OCI-LY3 (cell line): ENCODE measurements around the gene KIF3C.

ENCODE experiments used
- H2AFZ ChIP-seq: fragments of 200-600, 300-600 bp; shearing (Covaris generic); 2 replicates; pipeline ENCODE4 v1.6.0; 2014; ENCODE audit warnings: antibody characterized with exemption, low read depth, low read length
- H3K27ac ChIP-seq: fragments of 200-600, 300-600 bp; sonication (generic); 2 replicates; pipeline ENCODE4 v1.5.1; 2014; ENCODE audit warnings: mild to moderate bottlenecking, low read length, moderate library complexity, mixed read lengths
- H3K27me3 ChIP-seq: fragments of 200-600, 300-600 bp; sonication (generic); 2 replicates; pipeline ENCODE4 v1.6.1; 2014; ENCODE audit warnings: low read depth, low read length, mixed read lengths
- H3K36me3 ChIP-seq: fragments of 200-600, 300-600 bp; sonication (generic); replicated peaks from 2 replicates; pipeline ENCODE3; 2014; ENCODE audit warnings: low read depth, low read length, mixed read lengths
- H3K4me1 ChIP-seq: fragments of 300-600, 200-600 bp; sonication (generic); 2 replicates; pipeline ENCODE4 v1.6.1; 2014; ENCODE audit warnings: low read length, mixed read lengths
- H3K4me2 ChIP-seq: fragments of 200-600, 300-600 bp; sonication (generic); 2 replicates; pipeline ENCODE4 v1.6.1; 2014; ENCODE audit warnings: low read length, mixed read lengths
- H3K4me3 ChIP-seq: fragments of 300-600, 200-600 bp; sonication (generic); 2 replicates; pipeline ENCODE4 v1.5.1; 2014; ENCODE audit warnings: antibody characterized with exemption, mild to moderate bottlenecking, low read length, moderate library complexity
- H3K79me2 ChIP-seq: fragments of 300-600, 200-600 bp; shearing (Covaris generic); 2 replicates; pipeline ENCODE4 v1.6.1; 2014; ENCODE audit warnings: mild to moderate bottlenecking, low read length, mixed read lengths
- H3K9ac ChIP-seq: fragments of 300-600, 200-600 bp; shearing (Covaris generic); 2 replicates; pipeline ENCODE4 v1.6.0; 2014; ENCODE audit warnings: mild to moderate bottlenecking, low read length, moderate library complexity
- H3K9me3 ChIP-seq: fragments of 200-600, 300-600 bp; shearing (Covaris generic); 2 replicates; pipeline ENCODE4 v1.6.1; 2014; ENCODE audit warnings: low read length, mixed read lengths; ENCODE audit not compliant: insufficient read depth
- H4K20me1 ChIP-seq: fragments of 200-600, 300-600 bp; sonication (generic); 2 replicates; pipeline ENCODE4 v1.6.1; 2016; ENCODE audit warnings: low read length, mixed read lengths; ENCODE audit not compliant: insufficient read depth
- EZH2phosphoT487 ChIP-seq: fragments of 200-600 bp; shearing (Covaris generic); IDR thresholded peaks from 2 replicates; pipeline ENCODE4 v1.6.1; 2018; ENCODE audit warnings: antibody characterized with exemption, mixed run types, low read depth
- TF ChIP-seq, protein P1 (sequence below): fragments of 200-600, 300-600 bp; sonication (generic); IDR thresholded peaks from 2 replicates; pipeline ENCODE4 v1.5.1; 2014; ENCODE audit warnings: antibody characterized with exemption, low read length, low read depth

The KIF3C gene

GRCh38 chr2:25991965-25992364 lies 9.7 kb upstream of the KIF3C start:
- Histone ChIP-seq H3K4me1 (peaks cover 8% of the 10 kb centered on the region), H3K36me3 (no peaks in the 10 kb centered on the region), H3K27ac (no peak overlapping the region), H3K9me3 (no peaks in the 10 kb centered on the region), H3K4me2 (peak overlapping the region; percentile 43), H3K9ac (0 out of 2 replicates have a peak overlapping the region, but pooled peaks have one; percentile 5), H3K4me3 (peak overlapping the region; percentile 70), H3K27me3 (no peaks in the 10 kb centered on the region), H4K20me1 (no peaks in the 10 kb centered on the region), H3K79me2 (no peaks in the 10 kb centered on the region), H2AFZ (peak overlapping the region; percentile 1; the same call in 1 of the 2 replicates)
- no peak for TF ChIP-seq EZH2phosphoT487
- TF ChIP-seq, protein P1, sequence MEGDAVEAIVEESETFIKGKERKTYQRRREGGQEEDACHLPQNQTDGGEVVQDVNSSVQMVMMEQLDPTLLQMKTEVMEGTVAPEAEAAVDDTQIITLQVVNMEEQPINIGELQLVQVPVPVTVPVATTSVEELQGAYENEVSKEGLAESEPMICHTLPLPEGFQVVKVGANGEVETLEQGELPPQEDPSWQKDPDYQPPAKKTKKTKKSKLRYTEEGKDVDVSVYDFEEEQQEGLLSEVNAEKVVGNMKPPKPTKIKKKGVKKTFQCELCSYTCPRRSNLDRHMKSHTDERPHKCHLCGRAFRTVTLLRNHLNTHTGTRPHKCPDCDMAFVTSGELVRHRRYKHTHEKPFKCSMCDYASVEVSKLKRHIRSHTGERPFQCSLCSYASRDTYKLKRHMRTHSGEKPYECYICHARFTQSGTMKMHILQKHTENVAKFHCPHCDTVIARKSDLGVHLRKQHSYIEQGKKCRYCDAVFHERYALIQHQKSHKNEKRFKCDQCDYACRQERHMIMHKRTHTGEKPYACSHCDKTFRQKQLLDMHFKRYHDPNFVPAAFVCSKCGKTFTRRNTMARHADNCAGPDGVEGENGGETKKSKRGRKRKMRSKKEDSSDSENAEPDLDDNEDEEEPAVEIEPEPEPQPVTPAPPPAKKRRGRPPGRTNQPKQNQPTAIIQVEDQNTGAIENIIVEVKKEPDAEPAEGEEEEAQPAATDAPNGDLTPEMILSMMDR = no peak

GRCh38 chr2:25989154-25989553 lies 6.9 kb upstream of the KIF3C start:
- Histone ChIP-seq H3K27me3 (no peaks in the 10 kb centered on the region), H3K27ac (no peak overlapping the region), H3K9me3 (no peaks in the 10 kb centered on the region), H2AFZ (no peak overlapping the region), H3K36me3 (no peaks in the 10 kb centered on the region), H3K4me1 (peaks cover 8% of the 10 kb centered on the region), H3K79me2 (no peaks in the 10 kb centered on the region), H3K4me2 (no peak overlapping the region), H3K9ac (no peak overlapping the region), H4K20me1 (no peaks in the 10 kb centered on the region), H3K4me3 (no peak overlapping the region)
- TF ChIP-seq, protein P1 = no peak
- TF ChIP-seq EZH2phosphoT487 = no peak

DNA sequence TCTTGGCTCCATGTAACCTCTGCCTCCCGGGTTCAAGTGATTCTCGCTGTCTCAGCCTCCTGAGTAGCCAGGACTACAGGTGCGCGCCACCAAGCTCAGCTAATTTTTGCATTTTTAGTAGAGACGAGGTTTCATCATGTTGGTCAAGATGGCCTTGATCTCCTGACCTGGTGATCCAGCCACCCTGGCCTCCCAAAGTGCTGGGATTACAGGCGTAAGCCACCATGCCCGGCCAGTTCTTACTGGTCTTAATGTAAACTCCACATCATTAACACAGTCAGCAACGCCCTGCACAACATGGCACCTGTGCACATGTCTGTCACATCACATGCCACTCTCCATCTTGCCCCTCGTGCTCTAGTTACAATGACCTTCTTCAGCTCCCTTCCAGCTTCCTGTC lies 5.8 kb upstream of the KIF3C start:
- TF ChIP-seq EZH2phosphoT487 = no peak
- Histone ChIP-seq H3K4me1 (peaks cover 8% of the 10 kb centered on the region), H4K20me1 (no peaks in the 10 kb centered on the region), H2AFZ (no peak overlapping the region), H3K27me3 (no peaks in the 10 kb centered on the region), H3K4me3 (no peak overlapping the region), H3K27ac (no peak overlapping the region), H3K36me3 (no peaks in the 10 kb centered on the region), H3K79me2 (no peaks in the 10 kb centered on the region), H3K9ac (no peak overlapping the region), H3K4me2 (no peak overlapping the region), H3K9me3 (no peaks in the 10 kb centered on the region)

GRCh38 chr2:25983735-25984134 lies 1.4 kb upstream of the KIF3C start:
- no peak overlapping the region for H2AFZ ChIP-seq
- H4K20me1 ChIP-seq = no peaks in the 10 kb centered on the region
- no peaks in the 10 kb centered on the region for H3K4me1 ChIP-seq
- H3K9ac ChIP-seq = no peak overlapping the region
- H3K79me2 ChIP-seq = no peaks in the 10 kb centered on the region
- no peaks in the 10 kb centered on the region for H3K27me3 ChIP-seq
- no peak overlapping the region for H3K4me3 ChIP-seq
- H3K36me3 ChIP-seq = no peaks in the 10 kb centered on the region
- H3K27ac ChIP-seq = no peak overlapping the region
- H3K4me2 ChIP-seq = no peak overlapping the region
- H3K9me3 ChIP-seq = no peaks in the 10 kb centered on the region
- no peak for TF ChIP-seq EZH2phosphoT487
- TF ChIP-seq, protein P1 = no peak

DNA sequence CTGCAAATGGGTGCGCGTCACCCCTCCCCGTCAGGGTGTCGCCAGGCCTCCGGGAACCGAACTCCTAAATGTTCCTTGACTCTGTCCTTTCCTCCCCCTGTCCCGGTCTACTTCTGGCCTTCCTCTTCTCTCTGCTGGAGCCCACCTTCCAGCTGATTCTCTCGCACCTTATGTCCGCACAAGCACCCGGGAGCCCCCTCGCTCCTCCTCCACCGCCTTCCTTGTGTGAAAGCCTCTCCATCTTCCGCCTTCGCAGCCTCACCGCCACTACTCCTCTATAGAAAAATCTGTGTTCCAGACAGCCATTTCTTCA lies 627 bp upstream of the KIF3C start:
- H3K4me2 ChIP-seq = peak overlapping the region; percentile 83
- peak overlapping the region; percentile 88 for H3K4me3 ChIP-seq
- H3K27ac ChIP-seq = no peak overlapping the region
- no peaks in the 10 kb centered on the region for H3K79me2 ChIP-seq
- H2AFZ ChIP-seq = peak overlapping the region; percentile 85
- TF ChIP-seq, protein P1 = no peak
- no peak for TF ChIP-seq EZH2phosphoT487
- H3K27me3 ChIP-seq = no peaks in the 10 kb centered on the region
- H3K36me3 ChIP-seq = no peaks in the 10 kb centered on the region
- no peak overlapping the region for H3K9ac ChIP-seq
- no peaks in the 10 kb centered on the region for H4K20me1 ChIP-seq
- H3K9me3 ChIP-seq = no peaks in the 10 kb centered on the region
- H3K4me1 ChIP-seq = no peaks in the 10 kb centered on the region
